Lung (tissue), 12 donors: ENCODE results near the gene SLC6A12. TPM values are rescaled to one million over a fixed set of nuclear protein-coding genes. Genes with fewer than 3 reads are reported as not detected.
A peak's percentile ranks its signal among the peaks of the same experiment; 100 is the strongest.

ENCODE experiments used
- ATAC-seq: fragments of 200-7000 bp; cut with Tn5 transposase; one replicate; pipeline ENCODE4 v1.9.1; 2020; ENCODE audit warnings: moderate number of reproducible peaks; ENCODE audit not compliant: insufficient read depth, low FRiP score
- DNase-seq, 3 donors: peaks; one replicate each; pipeline ENCODE4 v3.0.0-alpha.2; 2013 to 2017
- H3K27ac ChIP-seq, 2 donors: one replicate each; pipeline ENCODE4 v1.5.1; 2013; ENCODE audit warnings: mild to moderate bottlenecking in 2 of 2, moderate library complexity in 2 of 2, control low read depth in 1 of 2, inconsistent platforms in 1 of 2, low read depth in 1 of 2, low read length in 1 of 2
- H3K27me3 ChIP-seq, 3 donors: one replicate each; pipeline ENCODE4 v1.5.1; 2013; ENCODE audit warnings: low read length in 2 of 3; ENCODE audit not compliant: control insufficient read depth in 3 of 3, insufficient read depth in 3 of 3
- H3K36me3 ChIP-seq, 4 donors: one replicate each; pipeline ENCODE4 v1.5.1; 2013; ENCODE audit warnings: low read length in 4 of 4, mild to moderate bottlenecking in 1 of 4, moderate library complexity in 1 of 4; ENCODE audit not compliant: control insufficient read depth in 4 of 4, insufficient read depth in 4 of 4
- H3K4me1 ChIP-seq, 5 donors: one replicate each; pipeline ENCODE4 v1.5.1; 2013; ENCODE audit warnings: low read length in 5 of 5, mild to moderate bottlenecking in 2 of 5, moderate library complexity in 1 of 5; ENCODE audit not compliant: control insufficient read depth in 5 of 5, insufficient read depth in 5 of 5
- H3K4me3 ChIP-seq: one replicate; pipeline ENCODE4 v1.5.1; 2013; ENCODE audit warnings: mild to moderate bottlenecking, control low read depth, moderate library complexity
- H3K9ac ChIP-seq, 2 donors: one replicate each; pipeline ENCODE4 v1.5.1; 2013; ENCODE audit warnings: low read length in 2 of 2, control low read depth in 1 of 2; ENCODE audit not compliant: insufficient read depth in 1 of 2
- H3K9me3 ChIP-seq, 4 donors: one replicate each; pipeline ENCODE4 v1.5.1; 2013; ENCODE audit warnings: low read length in 3 of 4, mild to moderate bottlenecking in 1 of 4, moderate library complexity in 1 of 4; ENCODE audit not compliant: control insufficient read depth in 4 of 4, insufficient read depth in 3 of 4
- WGBS, 2 donors: extraction: QIAGEN DNeasy Blood & Tissue Kit; methylation state at CpG; one replicate each; pipeline ENCODE4 v1.1.7; 2013; 5-methylcytosine and 5-hydroxymethylcytosine counted together
- polyA plus RNA-seq, 2 donors: library from polyadenylated mRNA; stranded (reverse); fragments of 200-250 nt; gene quantifications; one replicate each; pipeline ENCODE4 v1.2.1, GENCODE V29; 2013
- total RNA-seq, 2 donors: library from RNA; depleted of rRNA in 1 of 2; stranded (reverse); fragments of >200 nt in 1 of 2; gene quantifications; one replicate each; pipeline ENCODE4 v1.2.1, GENCODE V29; 2014 to 2021
- TF ChIP-seq, protein P1 (sequence below): IDR thresholded peaks from 2 replicates; pipeline ENCODE4 v1.5.1; 2012; ENCODE audit warnings: mild to moderate bottlenecking; ENCODE audit errors: control extremely low read depth, extremely low read depth
- donor health status: control.
- donor health status: control.
- donor health status: Bipolar disorder and iron deficiency.
- donor health status: healthy.
- donor health status: DM: yes; HTN: yes; CAD: no.

SLC6A12 gene
- total and polyA plus RNA-seq, 4 donors = 1.7 to 4.5 (median 3.1) TPM

DNA sequence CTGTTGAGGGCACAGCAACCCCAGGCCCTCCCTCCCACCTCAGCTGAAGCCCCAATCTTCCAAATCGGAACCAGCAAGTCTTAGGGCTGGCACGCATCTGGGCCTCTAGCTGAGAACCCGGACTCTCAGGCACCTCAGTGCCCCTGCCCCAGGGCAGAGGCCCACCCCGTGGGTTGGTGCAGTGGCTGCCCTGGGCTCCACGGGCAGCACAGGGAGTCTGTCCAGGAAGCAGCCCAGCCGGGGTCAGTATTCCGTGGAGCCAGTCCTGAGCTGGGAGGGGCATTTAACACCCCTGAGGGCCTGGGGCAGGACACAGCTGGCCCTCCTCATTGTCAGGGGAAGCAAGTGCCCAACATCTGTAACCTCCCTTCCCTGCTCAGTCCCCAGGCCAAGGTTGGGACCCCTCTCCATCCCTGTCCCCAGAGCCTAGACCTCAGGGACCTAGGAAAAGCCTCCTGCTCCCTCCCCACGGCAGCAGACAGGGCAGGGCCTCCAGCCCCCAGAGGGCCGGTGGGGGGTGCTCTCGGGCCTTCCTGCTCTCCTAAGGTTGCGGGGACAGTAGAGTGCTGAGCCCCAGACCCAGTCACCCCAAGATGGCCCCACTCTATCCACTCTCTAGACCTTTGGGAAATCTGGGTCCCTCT, 36.5 kb downstream of the SLC6A12 start:
- 70 to 81% methylated on average over 11 of the region's 11 CpGs for WGBS, 2 donors
- DNase-seq (no peak), ATAC-seq (no peak)
- Histone ChIP-seq H3K27me3 (no peaks in the 10 kb centered on the region), H3K4me1 (peaks cover 0 to 23% (median 9%) of the 10 kb centered on the region in 5 donors), H3K9ac (no peak overlapping the region), H3K4me3 (no peak overlapping the region), H3K27ac (peak overlapping the region in 1 of 2 donors; percentile 7), H3K9me3 (no peaks in the 10 kb centered on the region), H3K36me3 (no peaks in the 10 kb centered on the region)
- TF ChIP-seq, protein P1, sequence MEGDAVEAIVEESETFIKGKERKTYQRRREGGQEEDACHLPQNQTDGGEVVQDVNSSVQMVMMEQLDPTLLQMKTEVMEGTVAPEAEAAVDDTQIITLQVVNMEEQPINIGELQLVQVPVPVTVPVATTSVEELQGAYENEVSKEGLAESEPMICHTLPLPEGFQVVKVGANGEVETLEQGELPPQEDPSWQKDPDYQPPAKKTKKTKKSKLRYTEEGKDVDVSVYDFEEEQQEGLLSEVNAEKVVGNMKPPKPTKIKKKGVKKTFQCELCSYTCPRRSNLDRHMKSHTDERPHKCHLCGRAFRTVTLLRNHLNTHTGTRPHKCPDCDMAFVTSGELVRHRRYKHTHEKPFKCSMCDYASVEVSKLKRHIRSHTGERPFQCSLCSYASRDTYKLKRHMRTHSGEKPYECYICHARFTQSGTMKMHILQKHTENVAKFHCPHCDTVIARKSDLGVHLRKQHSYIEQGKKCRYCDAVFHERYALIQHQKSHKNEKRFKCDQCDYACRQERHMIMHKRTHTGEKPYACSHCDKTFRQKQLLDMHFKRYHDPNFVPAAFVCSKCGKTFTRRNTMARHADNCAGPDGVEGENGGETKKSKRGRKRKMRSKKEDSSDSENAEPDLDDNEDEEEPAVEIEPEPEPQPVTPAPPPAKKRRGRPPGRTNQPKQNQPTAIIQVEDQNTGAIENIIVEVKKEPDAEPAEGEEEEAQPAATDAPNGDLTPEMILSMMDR = no peak

DNA sequence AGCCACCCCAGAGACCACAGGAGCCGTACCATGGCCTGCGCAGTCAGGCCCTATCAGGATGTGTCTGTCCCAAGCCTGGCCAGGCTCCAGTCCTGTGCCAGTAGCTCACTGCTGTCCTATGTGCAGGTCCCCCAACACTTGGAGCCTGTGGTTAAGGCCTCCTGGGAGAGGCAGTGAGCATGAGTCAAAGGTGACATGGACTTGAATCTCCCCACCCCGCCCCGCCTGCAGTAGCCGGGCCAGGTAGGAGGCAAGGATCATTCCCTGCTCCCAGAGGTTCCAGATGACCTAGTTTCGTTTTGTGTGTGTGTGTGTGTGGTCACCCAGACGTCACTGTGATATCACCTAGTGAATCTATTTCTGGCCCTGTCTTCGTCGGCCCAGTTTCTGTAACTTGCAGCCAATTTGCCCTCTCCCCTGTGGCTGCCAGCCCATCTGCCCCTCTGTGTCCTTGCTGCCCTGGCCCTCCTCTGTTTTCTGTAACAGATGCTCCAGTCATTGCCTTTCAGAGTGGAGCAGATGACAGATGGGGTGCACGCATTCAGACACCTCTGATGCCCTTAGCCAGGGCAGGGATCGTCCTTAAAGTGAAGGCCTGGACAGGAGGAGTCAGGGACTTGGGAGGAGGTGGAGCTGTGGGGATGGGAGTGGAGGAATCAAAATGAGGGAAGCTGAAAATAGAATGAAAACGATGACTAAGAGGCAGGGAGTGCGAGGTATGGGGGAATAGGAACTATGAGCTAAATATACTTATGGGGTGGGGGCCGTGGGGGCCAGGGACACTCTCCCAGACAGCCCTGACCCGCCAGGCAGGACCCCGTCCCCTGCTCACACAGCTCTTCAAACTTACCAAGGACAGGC, 37.4 kb downstream of the SLC6A12 start:
- DNase-seq = no peak
- Histone ChIP-seq H3K4me1 (peaks cover 0 to 27% (median 9%) of the 10 kb centered on the region in 5 donors), H3K9ac (no peak overlapping the region), H3K27me3 (no peaks in the 10 kb centered on the region), H3K4me3 (no peak overlapping the region), H3K27ac (peak overlapping the region in 1 of 2 donors; percentile 51), H3K36me3 (no peaks in the 10 kb centered on the region), H3K9me3 (no peaks in the 10 kb centered on the region)
- TF ChIP-seq, protein P1 = no peak
- WGBS, 2 donors = 67 to 76% methylated on average over 16 of the region's 16 CpGs
- ATAC-seq = no peak

DNA sequence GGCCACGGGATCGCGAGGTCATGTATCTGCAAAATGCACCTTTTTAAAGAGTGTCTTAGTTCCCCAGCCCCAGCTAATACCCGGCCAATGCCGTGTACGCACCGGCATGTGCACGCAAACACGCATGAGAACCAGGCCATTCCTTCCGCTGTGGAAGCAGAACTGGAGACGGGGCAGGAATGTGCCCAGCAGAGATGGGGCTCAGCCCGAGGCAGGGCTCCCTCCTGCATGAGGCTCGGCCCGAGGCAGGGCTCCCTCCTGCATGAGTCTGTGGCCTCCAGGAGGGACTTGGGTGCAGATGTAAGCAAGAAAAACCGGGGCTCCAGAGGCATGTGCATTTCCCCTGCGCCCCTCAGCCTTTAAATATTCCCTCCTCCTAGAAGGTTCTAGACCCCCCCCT, 38.2 kb downstream of the SLC6A12 start:
- 75 to 81% methylated on average over 16 of the region's 16 CpGs for WGBS, 2 donors
- no peak for DNase-seq
- H3K4me1 ChIP-seq = peaks cover 0 to 27% (median 9%) of the 10 kb centered on the region in 5 donors

More for the DNA sequence above, 38.2 kb downstream of the SLC6A12 start:
- no peak for ATAC-seq
- H3K4me3 ChIP-seq = no peak overlapping the region
- H3K9me3 ChIP-seq = no peaks in the 10 kb centered on the region
- TF ChIP-seq, protein P1 = no peak
- no peak overlapping the region for H3K9ac ChIP-seq
- H3K27ac ChIP-seq = no peak overlapping the region
- H3K36me3 ChIP-seq = no peaks in the 10 kb centered on the region
- no peaks in the 10 kb centered on the region for H3K27me3 ChIP-seq
